LoVo (cell line): ENCODE results near the gene CTDSPL2.
"Not testable (repeated sequence)": the region's sequence is repeated elsewhere in the genome, so short reads cannot be mapped to it uniquely, and the experiment has no call there.

Experiments
- DNase-seq: peaks from one replicate; pipeline ENCODE4 v3.0.0-alpha.2; 2016; ENCODE audit warnings: low spot score

The CTDSPL2 gene

DNA sequence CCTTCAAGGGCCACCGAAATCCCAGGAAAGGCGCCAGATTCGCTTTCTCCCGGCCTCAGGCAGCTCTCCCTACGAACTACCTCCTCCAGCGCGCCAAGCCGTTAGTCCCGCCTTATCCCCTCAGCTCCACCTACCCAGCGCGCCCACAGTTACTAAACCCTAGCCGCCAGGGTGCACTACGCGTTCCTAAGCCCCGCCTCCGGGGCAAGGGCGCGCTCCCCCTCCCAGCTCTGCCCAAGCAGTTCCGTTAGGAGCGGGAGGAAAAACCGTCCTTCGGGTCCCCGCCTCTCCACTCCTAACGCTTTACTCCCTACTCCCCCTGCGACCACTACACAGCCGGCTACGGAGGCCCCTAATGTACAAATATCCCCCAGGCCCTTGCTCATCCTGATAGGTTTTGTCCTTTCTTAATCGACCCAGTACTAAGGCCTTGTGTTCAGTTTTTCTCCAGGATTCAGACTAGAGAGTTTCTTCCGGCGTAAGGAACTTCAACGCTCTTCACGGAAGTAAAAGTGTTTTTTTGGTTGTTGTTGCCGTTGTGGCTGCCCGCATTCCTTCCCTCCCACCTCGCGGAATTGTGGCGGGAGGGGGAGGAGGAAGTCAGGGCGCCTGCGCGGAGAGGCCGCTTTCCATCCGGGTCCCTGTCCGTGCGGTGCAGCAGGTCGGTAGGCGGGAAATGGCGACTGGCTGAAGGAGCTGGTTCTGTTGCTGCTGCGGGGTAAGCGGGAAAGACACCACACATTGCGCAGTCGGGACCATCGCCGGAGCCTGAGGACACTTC lies at the start of gene CTDSPL2:
TSS of gene CTDSPL2 (plus strand) at position 655 of the 781 bp plus-strand sequence. CDS start 31,386 bp downstream, outside the sequence.
- peak; percentile 100 for DNase-seq

DNA sequence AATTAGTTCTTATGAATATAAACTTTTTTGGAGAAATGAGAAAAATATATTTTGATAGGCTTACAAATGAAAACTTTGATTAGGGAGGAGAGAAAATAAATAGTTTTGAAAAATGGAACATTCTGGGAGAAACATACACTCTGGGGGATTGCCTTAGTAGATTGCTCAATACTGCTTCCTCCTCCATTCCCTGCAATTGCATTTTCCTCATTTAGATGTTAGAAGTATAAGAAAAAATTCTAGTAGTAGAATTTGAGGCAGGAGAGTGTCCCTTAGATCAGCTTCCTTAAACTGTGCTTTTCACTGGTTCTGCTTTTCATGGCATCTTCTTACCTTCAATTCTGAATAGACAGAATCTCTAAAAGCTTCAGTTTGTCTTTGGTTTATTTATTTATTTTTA lies 46.2 kb upstream of the CTDSPL2 start:
- DNase-seq = no peak

DNA sequence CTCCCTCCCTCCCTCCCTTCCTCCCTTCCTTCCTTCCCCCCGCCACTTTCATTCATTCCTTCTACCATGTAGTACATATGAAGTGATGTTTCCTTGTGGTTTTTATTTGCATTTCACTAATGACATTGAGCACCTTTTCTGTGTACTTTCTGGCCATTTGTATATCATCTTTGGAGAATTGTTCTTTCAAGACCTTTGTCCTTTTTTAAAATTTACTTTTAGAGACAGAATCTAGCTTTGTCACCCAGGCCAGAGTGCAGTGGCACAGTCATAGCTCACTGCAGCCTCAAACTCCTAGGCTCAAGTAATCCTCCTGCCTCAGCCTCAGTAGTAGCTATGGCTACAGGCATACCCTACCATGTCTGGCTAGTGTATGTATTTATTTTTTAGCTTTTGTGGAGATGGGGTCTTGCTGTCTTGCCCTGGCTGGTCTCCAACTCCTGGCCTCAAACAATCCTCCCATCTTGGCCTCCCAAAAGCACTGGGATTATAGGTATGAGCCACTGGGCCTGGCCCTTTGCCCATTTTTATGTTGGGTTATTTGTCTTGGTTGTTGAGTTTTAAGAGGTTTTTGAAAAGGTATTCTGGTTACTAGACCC lies 42.0 kb upstream of the CTDSPL2 start:
- DNase-seq = no peak

DNA sequence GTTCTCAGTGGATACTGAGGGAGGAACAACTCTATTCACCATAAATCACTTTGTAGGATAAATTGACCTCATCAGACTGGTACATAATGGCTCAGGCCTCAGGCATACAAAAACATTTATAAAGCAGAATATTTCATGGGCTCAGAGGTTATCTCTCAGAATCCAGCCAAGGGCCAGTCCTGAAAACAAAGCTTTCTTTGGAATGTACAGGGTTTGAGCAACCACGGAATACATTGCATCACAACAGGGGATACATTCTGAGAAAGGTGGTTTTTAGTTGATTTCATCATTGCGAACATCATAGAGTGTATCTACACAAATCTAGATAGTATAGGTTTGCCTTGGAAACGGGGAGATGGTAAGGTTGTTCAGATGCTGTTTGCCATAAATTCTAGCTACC lies 33.4 kb upstream of the CTDSPL2 start:
- DNase-seq = no peak

DNA sequence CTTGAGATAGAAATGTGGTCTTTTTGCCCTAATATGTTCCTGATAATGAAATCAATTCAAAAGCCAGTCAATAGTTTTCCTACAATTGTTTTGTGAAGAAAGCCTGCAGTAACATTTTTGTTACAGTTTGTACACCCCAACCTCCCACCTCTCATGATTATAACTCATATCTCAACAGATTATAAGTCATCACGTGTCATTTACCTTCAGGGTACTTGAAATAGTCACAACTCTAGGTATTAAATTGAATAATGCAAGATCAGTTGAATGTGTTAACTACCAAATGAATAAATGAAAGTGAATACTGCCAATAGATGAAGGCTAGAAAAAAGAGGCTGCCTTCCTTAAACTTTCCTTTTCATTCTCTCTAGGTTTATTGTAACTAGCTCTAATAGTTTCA lies 32.9 kb upstream of the CTDSPL2 start:
- no peak for DNase-seq

DNA sequence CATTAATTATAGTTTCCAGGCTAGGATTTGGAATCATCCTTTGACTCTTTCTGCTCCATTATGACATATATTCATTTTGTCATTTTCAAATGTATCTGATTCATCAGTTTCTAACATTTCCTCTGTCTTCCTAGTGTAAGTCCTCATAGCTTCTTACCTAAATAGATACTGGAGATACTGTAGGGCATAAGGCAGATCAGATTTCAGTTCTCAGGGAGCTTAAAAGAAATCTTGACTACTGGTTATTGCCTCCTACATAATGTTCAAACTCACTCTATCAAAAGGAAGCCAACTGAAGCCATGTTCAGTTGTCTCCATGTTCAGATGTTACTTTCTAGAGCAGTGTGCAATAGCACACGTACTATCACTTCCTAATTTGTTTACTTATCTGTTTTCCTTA lies 29.6 kb upstream of the CTDSPL2 start:
- DNase-seq = no peak

DNA sequence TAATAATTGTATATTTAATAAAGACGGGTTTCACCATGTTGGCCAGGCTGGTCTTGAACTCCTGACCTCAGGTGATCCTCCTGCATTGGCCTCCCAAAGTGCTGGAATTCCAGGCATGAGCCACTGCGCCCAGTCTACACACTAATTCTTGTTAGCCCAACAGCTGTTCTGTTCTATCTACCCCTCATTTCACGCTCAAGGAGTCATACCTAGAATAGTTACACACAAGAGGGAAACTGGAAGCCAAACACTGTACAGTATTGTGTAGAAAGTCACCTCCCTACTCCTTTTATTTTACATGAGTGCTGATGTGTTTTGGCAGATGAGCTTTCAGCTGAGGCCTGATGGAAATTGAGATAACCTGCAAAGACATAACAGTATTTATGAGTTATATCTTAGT lies 13.4 kb upstream of the CTDSPL2 start:
- no peak for DNase-seq

DNA sequence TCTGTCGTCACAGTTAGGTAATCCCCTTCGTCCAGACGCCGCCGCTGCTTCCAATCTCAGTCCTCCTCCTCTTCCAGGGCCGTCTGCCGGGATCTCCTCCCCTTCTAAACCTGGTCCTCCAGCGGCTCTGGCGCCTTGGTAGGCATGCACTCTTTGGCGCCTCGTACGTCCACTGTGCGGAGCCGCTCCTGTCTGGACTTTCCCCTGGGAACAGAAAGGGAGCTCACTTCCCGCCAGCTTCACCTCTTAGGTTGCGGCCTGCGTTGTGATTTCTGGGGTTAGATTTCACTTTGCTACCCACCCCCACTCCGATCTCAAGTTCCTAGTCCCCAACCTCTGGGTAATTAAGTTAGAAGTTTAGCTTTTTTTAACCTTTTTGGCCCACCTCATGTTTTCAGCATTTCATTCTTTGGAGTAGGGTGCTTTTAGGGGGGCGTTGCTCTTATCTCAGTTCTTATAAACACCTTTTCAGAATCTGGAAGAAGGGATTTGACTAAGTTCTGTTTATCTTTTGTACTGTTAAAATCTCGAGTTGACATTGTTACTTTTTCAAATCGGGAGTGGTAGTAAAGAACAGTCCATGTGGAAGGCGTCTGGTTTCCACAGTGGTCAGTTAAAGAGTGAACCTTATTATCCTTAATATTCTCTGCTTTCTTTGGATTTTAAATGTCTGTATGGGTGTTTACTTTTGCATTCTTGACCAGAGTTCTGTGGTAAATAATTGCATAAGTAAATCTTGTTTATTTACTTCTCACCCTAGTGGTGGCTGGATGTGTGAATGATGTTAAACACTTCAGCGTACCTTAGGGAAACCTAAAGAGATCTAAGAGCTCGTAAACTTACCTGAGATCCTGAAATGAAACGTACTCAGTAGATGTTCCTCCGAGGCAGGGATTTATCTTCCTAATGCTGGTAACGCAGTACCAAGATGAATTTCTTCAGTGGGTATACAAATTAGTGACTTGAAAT lies 611 bp downstream of the CTDSPL2 start:
- DNase-seq = peak; percentile 69

DNA sequence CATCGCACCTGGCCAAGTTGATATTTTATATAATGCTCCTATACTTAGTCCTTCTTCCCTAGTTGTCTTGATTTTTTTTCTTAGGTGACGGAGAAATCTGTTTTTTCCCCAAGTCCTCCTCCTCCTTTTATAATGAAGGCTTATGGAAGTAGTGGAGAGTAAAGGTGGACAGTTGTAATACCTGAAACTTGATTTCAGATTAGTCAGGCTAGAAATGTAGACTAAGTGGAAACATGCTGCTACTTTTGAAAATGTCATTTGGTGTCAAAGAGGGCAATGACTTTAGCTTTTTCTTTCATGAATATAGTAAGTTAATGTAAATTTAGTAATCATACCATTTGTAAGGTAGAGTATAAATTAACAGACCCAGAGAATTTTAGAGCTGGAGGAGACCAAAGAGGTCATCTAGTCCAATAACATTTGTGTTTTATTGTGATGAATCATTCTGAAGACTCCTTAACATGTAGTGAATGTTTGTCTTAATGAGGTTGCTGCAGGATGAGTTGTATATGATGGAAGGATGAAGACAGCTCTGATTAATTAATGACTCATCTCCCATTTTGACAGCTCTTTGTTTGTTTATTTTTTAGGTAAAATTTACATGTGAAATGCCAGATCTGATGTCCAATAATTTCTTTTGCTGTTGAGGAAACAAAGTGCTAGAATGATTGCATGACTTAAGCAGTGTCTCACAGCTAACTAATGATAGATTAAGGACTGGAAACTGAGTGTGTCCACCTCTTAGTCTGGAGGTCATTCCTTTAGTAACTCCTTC lies 8.7 kb downstream of the CTDSPL2 start:
- DNase-seq = peak; percentile 27

DNA sequence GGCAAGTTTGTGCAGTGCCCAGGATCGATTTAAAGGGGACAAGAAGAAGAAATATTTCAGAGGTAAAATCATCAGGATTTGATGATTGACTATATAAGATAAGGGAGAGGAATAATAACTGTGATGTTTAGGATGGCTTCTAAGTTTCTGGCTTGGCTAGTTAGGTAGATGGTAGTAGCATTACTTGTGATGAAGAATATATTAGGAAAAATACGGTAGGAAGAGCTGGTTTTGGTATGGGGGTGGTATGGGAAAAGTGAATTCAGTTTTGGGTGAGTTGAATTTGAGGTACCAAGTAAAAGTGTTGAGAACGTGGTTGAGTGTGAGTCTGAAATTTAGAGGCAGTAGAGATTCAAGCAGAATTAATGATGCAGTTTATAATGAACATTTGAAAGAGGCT lies 11.0 kb downstream of the CTDSPL2 start:
- DNase-seq = no peak

DNA sequence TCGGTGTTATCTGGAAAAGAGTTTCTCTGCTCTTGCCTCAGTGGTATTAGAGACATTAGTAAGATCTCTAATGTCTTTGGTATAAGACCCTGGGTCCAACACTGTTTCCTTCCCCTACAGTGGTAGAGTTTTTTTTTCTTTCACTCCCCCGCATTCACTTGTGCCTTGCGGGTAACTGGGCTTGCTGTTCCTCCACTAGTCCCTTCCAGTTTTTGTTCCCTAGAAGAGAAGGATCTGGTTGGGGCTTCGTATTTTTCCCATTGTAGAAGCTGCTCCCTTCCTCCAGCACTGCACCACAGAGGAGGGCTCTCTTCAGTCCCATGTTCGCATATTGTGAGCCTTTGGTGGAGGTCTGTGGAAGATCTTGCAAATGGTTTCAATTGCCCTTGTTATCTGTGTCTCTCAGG lies 13.7 kb downstream of the CTDSPL2 start:
- no peak for DNase-seq

DNA sequence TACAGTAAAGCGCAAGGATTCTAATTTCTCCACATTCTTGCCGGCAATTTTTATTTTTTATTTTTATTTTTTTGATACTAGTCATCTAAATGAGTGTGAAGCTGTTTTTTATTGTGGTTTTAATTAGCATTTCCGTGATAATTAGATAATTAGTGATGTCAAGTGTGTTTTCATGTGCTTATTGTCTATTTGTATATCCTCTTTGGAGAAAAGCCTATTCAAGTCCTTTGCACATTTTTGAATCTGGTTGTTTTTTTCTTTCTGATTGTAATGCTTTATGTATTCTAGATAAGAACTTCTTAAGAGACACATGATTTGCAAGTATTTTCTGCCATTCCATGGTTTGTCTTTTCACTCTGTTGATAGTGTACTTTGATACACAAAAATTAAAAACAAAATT lies 16.1 kb downstream of the CTDSPL2 start:
- DNase-seq = no peak

DNA sequence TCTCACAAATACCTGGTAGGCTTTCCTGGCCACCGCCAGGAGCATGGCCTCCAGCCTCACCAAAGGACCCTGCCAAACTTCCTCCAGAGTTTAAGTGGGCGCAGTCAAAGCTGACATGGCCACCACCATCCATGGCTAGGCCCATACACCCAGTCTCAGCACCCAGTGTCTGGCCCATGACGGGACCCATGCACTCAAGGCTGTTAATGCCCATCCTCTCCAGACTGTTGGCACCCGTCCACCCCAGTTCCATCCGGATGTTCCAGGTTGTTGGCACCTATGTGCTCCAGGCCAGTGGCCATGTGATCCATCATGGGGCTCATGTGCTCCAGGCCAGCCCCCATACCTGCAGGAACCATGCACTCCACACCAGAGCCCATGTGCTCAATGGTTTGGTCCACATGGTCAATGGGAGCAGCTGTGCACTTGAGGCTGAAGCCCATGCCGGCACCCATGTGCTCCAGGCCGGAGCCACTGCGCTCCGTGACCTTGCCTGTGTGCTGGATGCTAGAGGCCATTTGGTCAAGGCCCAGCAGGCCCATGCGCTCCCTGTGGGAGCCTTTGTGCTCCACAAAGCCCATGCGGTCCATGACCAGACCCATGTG lies 20.4 kb downstream of the CTDSPL2 start:
- DNase-seq = no peak

DNA sequence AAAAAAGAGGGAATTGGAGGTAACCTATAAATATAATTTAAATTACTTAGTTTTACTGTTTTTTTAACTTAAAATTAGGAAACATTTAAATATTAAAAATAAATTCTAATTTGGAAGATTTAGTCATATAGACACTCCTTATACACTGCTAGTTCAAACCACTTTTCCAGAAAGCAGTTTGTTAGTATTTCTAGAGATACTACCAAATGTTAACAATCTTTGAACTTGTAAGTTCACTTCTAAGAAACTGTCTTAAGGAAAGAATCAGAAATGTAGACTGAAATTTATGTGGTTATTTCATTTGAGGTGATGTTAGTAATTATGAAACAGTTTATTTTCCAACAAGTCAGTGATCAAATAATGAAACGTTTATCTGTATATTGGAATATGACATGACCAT lies 22.7 kb downstream of the CTDSPL2 start:
- DNase-seq = no peak

DNA sequence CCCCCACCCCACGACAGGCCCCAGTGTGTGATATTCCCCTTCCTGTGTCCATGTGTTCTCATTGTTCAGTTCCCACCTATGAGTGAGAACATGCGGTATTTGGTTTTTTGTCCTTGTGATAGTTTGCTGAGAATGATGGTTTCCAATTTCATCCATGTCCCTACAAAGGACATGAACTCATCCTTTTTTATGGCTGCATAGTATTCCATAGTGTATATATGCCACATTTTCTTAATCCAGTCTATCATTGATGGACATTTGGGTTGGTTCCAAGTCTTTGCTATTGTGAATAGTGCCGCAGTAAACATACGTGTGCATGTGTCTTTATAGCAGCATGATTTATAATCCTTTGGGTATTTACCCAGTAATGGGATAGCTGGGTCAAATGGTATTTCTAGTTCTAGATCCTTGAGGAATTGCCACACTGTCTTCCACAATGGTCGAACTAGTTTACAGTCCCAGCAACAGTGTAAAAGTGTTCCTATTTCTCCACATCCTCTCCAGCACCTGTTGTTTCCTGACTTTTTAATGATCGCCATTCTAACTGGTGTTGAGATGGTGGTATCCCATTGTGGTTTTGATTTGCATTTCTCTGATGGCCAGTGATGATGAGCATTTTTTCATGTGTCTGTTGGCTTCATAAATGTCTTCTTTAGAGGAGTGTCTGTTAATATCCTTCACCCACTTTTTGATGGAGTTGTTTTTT lies 26.3 kb downstream of the CTDSPL2 start:
- DNase-seq = not testable (repeated sequence)

DNA sequence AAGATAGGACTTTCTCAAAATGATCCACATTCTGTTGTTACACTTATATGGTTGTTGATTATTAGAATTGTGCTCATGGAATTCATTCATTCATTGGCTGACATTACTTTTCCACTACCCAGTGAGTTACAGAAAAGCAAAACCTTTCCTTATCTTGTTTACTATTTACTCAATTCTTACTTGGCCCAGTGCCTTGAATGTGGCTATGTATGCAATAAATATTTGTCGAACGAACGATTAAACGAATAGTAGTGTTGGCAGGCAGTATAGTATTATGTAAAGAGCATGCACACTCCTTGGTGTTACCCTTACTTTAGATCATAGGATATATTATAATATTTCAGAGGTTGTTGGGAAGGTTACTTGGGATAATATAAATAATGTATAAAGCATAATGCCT lies 31.0 kb downstream of the CTDSPL2 start:
- DNase-seq = no peak

DNA sequence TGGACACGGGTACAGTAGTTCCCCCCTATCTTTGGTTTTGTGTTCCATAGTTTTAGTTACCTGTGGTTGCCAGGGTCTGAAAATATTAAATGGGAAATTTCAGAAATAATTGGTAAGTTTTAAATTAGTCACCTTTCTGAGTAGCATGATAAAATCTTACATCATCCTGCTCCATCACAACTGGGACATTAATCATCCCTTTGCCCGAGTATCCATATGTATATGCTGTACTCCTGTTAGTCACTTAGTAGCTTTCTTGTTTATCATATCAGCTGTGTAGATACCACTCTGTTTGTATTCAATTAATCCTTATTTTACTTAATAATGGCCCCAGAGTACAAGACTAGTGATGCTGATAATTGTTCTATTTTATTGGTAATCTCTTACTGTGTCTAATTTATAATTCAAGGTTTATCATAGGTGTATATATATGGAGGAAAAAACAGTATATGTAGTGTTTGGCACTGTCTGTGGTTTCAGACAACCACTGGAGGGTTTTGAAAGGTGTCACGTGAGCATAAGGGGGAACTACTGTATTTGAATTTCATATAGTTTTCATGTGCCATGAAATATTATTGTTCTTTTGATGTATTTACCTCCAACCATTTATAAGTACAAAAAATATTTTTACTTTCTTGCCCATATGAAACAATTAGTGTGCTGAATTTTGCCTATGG lies 41.4 kb downstream of the CTDSPL2 start:
- DNase-seq = no peak

DNA sequence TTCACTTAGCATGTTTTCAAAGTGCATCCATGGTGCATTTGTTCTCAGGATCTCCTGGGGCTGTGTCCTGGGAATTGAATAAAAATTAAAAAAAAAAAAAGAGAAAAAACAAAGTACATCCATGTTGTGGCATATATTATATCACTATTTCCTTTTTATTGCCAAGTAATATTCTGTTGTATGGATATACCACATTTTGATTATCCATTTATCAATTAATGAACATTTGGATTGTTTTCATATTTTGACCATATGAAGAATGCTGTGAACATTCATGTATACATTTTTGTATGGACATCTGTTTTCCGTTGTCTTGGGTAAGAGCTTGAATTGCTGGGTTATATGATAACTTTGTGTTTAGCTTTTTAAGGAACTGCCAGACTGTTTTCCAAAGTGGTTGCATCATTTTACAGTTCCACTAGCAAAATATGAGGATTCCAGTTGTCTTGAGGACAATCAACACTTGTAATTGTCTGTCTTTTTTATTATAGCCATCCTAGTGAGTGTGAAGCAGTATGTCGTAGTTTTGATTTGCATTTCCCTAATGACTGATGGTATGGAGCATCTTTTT lies 44.5 kb downstream of the CTDSPL2 start:
- DNase-seq = no peak

DNA sequence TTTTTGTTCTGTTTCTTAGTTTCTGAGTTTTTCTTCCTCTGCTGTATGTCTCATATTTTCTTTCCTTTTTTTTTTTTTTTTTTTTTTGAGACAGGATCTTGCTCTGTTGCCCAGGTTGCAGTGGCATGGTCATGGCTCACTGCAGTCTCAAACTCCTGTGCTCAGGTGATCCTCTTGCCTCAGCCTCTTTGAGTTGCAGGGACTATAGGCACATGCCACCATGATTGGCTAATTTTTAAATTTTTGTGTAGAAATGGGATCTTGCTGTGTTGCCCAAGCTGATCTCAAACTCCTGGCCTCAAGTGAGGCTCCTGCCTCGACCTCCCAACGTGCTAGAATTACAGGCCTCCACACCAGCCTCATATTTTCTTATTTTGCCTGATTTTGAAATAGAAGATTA lies 51.9 kb downstream of the CTDSPL2 start:
- no peak for DNase-seq

DNA sequence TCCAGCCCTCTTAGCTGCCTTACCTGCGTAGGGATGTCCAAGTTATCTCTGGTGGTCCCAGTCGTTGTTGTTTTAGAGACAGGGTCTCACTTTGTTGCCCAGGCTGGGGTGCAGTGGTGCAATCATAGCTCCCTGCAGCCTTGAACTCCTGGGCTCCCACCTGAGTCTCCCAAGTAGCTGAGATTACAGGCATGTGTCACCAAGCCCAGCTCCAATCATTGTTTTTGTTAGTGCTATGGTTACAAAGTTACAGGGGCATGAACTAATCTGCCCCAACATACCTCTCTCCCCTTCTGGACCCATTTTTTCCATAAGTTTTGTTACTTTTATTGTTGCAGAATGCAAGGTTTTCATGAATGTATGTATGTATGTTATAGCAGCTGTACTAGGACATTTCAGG lies 54.7 kb downstream of the CTDSPL2 start:
- DNase-seq = no peak
